Loucy (cell line): ENCODE results near the gene TUBA1B.

Source experiments
- CTCF ChIP-seq: fragments of 200-600 bp; sonication (generic); conservative IDR thresholded peaks from 2 replicates; pipeline ENCODE4 v1.5.1; 2014; ENCODE audit warnings: mild to moderate bottlenecking, antibody characterized with exemption, low read length
- EZH2phosphoT487 ChIP-seq: fragments of 200-600 bp; IDR thresholded peaks from 2 replicates; pipeline ENCODE4 v1.6.1; 2018; ENCODE audit warnings: antibody characterized with exemption, mild to moderate bottlenecking, moderate library complexity, borderline replicate concordance

- no peak for TF ChIP-seq CTCF
- no peak for TF ChIP-seq EZH2phosphoT487
Observed at GRCh38 chr12:49104822-49105221, 26.4 kb downstream of the TUBA1B start.
